HepG2 (cell line): Measurements from ENCODE around the gene GLIS2. TPM values are rescaled to one million over a fixed set of nuclear protein-coding genes. Genes with fewer than 3 reads are reported as not detected.
A peak's percentile ranks its signal among the peaks of the same experiment; 100 is the strongest.

Experiments used
- BORCS8-MEF2B ChIP-seq: sonication (generic); formaldehyde crosslinking; IDR thresholded peaks from 2 replicates; pipeline ENCODE4 v1.8.0; 2022; ENCODE audit warnings: mild to moderate bottlenecking, missing genetic modification reagents
- NBN ChIP-seq: fragments of 450-650 bp; conservative IDR thresholded peaks from 2 replicates; pipeline ENCODE4 v1.6.1; 2017
- NR3C1 ChIP-seq: sonication (generic); formaldehyde crosslinking; IDR thresholded peaks from 2 replicates; pipeline ENCODE4 v1.4.0; 2020; ENCODE audit warnings: missing genetic modification reagents
- SATB2 ChIP-seq: sonication (generic); formaldehyde crosslinking; IDR thresholded peaks from 2 replicates; pipeline ENCODE4 v1.5.0; 2020; ENCODE audit warnings: missing genetic modification reagents
- TCF7L2 ChIP-seq: IDR thresholded peaks from 2 replicates; pipeline ENCODE4 v1.6.1; 2011; ENCODE audit warnings: mild to moderate bottlenecking, low read depth, low read length, moderate library complexity
- ZFX ChIP-seq: sonication (generic); formaldehyde crosslinking; IDR thresholded peaks from 2 replicates; pipeline ENCODE4 v1.4.0; 2020; ENCODE audit warnings: mild to moderate bottlenecking, low read depth, missing genetic modification reagents, moderate library complexity
- ZNF317 ChIP-seq: sonication (generic); formaldehyde crosslinking; IDR thresholded peaks from 2 replicates; pipeline ENCODE4 v1.5.0; 2020; ENCODE audit warnings: mild to moderate bottlenecking, missing genetic modification reagents
- ZNF761 ChIP-seq: sonication (generic); formaldehyde crosslinking; conservative IDR thresholded peaks from 2 replicates; pipeline ENCODE4 v1.4.0; 2020; ENCODE audit warnings: mild to moderate bottlenecking, missing genetic modification reagents
- polyA plus RNA-seq, 8 experiments: library from polyadenylated mRNA; depleted of rRNA in 3 of 8; stranded (reverse) in 7 of 8; unstranded in 1 of 8; fragments of >200 nt; fragmentation: Illumina TruSeq in 4 of 8; extraction: Trizol in 4 of 8; gene quantifications; 2 replicates each; pipeline versions ENCODE4 v1.2.1 to v1.2.3, GENCODE V29; 2011 to 2016; ENCODE audit warnings: low read depth in 4 of 8, missing spikeins in 1 of 8, mixed read lengths in 1 of 8; ENCODE audit not compliant: insufficient read depth in 1 of 8
- total RNA-seq, 5 experiments: library from RNA; depleted of rRNA; stranded (reverse); fragments of >200 nt; fragmentation: Illumina TruSeq; extraction: Trizol; gene quantifications; 2 replicates each; pipeline ENCODE4 v1.2.3, GENCODE V29; 2016; ENCODE audit warnings: low read depth in 1 of 5
- TF ChIP-seq, protein P1 (sequence below): sonication (generic); formaldehyde crosslinking; IDR thresholded peaks from 2 replicates; pipeline ENCODE4 v1.5.0; 2020; ENCODE audit warnings: mild to moderate bottlenecking, missing genetic modification reagents
- TF ChIP-seq, protein P2 (sequence below): sonication (generic); formaldehyde crosslinking; IDR thresholded peaks from 2 replicates; pipeline ENCODE4 v1.4.0; 2020; ENCODE audit warnings: missing genetic modification reagents
- TF ChIP-seq, protein P3 (sequence below): sonication (generic); formaldehyde crosslinking; IDR thresholded peaks from 2 replicates; pipeline ENCODE4 v1.4.0; 2020; ENCODE audit warnings: missing genetic modification reagents, low read depth, mild to moderate bottlenecking, borderline replicate concordance
- TF ChIP-seq, protein P4 (sequence below): IDR thresholded peaks from 2 replicates; pipeline ENCODE4 v1.6.1; 2016; ENCODE audit warnings: mild to moderate bottlenecking
- TF ChIP-seq, protein P5 (sequence below): sonication (generic); formaldehyde crosslinking; IDR thresholded peaks from 2 replicates; pipeline ENCODE4 v1.5.0; 2020; ENCODE audit warnings: missing genetic modification reagents
- TF ChIP-seq, protein P6 (sequence below): sonication (generic); formaldehyde crosslinking; IDR thresholded peaks from 2 replicates; pipeline ENCODE4 v1.5.1; 2020; ENCODE audit warnings: mild to moderate bottlenecking, missing genetic modification reagents, moderate library complexity
- TF ChIP-seq, protein P7 (sequence below): sonication (generic); formaldehyde crosslinking; IDR thresholded peaks from 2 replicates; pipeline ENCODE4 v1.8.1; 2023; ENCODE audit warnings: missing genetic modification reagents, mild to moderate bottlenecking, borderline replicate concordance
- TF ChIP-seq, protein P8 (sequence below): IDR thresholded peaks from 2 replicates; pipeline ENCODE4 v1.6.1; 2018; ENCODE audit warnings: missing genetic modification reagents, mild to moderate bottlenecking, missing compliant biosample characterization
- TF ChIP-seq, protein P9 (sequence below): sonication (generic); formaldehyde crosslinking; conservative IDR thresholded peaks from 2 replicates; pipeline ENCODE4 v1.4.0; 2020; ENCODE audit warnings: missing genetic modification reagents

The GLIS2 gene
- total and polyA plus RNA-seq, 2 of the 13 experiments (the other 11 are each of a cell fraction or from before 2014, with no cell fraction given) = 0.28 to 0.29 TPM

DNA sequence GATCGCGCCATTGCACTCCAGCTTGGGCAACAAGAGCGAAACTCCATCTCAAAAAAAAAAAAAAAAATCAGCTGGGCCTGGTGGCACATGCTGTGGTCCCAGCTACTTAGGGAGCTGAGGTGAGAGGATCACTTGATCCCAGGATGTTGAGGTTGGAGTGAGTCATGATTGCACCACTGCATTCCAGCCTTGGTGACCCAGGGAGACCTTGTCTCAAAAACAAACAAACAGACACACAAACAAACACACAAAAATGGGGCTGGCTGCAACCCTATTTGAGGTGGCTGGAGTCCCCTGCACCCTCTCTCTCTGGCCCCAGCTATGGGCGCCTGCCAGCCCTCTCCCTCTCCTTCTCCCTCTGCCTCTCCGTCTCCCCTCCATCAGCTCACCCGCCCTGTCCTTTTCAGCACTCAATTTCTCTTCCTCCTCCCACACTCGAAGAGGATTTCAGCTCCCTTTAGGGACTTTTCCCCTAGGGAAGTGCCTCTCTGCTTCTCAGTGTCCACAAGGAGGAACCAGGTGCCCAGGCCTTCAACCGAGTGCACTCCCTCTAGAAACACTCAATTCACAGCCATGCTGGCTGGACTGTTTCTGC is 25.5 kb upstream of the GLIS2 start (continued):
- TF ChIP-seq, protein P1, sequence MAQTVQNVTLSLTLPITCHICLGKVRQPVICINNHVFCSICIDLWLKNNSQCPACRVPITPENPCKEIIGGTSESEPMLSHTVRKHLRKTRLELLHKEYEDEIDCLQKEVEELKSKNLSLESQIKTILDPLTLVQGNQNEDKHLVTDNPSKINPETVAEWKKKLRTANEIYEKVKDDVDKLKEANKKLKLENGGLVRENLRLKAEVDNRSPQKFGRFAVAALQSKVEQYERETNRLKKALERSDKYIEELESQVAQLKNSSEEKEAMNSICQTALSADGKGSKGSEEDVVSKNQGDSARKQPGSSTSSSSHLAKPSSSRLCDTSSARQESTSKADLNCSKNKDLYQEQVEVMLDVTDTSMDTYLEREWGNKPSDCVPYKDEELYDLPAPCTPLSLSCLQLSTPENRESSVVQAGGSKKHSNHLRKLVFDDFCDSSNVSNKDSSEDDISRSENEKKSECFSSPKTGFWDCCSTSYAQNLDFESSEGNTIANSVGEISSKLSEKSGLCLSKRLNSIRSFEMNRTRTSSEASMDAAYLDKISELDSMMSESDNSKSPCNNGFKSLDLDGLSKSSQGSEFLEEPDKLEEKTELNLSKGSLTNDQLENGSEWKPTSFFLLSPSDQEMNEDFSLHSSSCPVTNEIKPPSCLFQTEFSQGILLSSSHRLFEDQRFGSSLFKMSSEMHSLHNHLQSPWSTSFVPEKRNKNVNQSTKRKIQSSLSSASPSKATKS = no peak
- no peak for TF ChIP-seq TCF7L2
- TF ChIP-seq, protein P2, sequence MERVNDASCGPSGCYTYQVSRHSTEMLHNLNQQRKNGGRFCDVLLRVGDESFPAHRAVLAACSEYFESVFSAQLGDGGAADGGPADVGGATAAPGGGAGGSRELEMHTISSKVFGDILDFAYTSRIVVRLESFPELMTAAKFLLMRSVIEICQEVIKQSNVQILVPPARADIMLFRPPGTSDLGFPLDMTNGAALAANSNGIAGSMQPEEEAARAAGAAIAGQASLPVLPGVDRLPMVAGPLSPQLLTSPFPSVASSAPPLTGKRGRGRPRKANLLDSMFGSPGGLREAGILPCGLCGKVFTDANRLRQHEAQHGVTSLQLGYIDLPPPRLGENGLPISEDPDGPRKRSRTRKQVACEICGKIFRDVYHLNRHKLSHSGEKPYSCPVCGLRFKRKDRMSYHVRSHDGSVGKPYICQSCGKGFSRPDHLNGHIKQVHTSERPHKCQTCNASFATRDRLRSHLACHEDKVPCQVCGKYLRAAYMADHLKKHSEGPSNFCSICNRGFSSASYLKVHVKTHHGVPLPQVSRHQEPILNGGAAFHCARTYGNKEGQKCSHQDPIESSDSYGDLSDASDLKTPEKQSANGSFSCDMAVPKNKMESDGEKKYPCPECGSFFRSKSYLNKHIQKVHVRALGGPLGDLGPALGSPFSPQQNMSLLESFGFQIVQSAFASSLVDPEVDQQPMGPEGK (CRISPR knock-in tag) = no peak
- TF ChIP-seq ZNF761 (CRISPR knock-in tag) = no peak
- TF ChIP-seq ZNF317 (CRISPR knock-in tag) = no peak
- TF ChIP-seq, protein P3, sequence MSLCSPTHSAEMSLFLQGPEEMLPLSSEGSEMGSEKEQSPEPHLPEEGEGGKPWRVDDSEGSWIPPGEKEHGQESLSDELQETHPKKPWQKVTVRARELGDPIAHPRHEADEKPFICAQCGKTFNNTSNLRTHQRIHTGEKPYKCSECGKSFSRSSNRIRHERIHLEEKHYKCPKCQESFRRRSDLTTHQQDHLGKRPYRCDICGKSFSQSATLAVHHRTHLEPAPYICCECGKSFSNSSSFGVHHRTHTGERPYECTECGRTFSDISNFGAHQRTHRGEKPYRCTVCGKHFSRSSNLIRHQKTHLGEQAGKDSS = no peak
- no peak for TF ChIP-seq BORCS8-MEF2B
- TF ChIP-seq, protein P4, sequence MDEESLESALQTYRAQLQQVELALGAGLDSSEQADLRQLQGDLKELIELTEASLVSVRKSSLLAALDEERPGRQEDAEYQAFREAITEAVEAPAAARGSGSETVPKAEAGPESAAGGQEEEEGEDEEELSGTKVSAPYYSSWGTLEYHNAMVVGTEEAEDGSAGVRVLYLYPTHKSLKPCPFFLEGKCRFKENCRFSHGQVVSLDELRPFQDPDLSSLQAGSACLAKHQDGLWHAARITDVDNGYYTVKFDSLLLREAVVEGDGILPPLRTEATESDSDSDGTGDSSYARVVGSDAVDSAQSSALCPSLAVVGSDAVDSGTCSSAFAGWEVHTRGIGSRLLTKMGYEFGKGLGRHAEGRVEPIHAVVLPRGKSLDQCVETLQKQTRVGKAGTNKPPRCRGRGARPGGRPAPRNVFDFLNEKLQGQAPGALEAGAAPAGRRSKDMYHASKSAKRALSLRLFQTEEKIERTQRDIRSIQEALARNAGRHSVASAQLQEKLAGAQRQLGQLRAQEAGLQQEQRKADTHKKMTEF = peak; percentile 76
- TF ChIP-seq SATB2 (CRISPR knock-in tag) = no peak
- TF ChIP-seq, protein P5, sequence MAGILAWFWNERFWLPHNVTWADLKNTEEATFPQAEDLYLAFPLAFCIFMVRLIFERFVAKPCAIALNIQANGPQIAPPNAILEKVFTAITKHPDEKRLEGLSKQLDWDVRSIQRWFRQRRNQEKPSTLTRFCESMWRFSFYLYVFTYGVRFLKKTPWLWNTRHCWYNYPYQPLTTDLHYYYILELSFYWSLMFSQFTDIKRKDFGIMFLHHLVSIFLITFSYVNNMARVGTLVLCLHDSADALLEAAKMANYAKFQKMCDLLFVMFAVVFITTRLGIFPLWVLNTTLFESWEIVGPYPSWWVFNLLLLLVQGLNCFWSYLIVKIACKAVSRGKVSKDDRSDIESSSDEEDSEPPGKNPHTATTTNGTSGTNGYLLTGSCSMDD (CRISPR knock-in tag) = no peak
- TF ChIP-seq, protein P6, sequence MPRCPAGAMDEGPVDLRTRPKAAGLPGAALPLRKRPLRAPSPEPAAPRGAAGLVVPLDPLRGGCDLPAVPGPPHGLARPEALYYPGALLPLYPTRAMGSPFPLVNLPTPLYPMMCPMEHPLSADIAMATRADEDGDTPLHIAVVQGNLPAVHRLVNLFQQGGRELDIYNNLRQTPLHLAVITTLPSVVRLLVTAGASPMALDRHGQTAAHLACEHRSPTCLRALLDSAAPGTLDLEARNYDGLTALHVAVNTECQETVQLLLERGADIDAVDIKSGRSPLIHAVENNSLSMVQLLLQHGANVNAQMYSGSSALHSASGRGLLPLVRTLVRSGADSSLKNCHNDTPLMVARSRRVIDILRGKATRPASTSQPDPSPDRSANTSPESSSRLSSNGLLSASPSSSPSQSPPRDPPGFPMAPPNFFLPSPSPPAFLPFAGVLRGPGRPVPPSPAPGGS (CRISPR knock-in tag) = no peak
- TF ChIP-seq NR3C1 (CRISPR knock-in tag) = no peak
- no peak for TF ChIP-seq NBN
- 0 out of 2 replicates have a peak, but pooled peaks have one; percentile 9 for TF ChIP-seq ZFX
- TF ChIP-seq, protein P7, sequence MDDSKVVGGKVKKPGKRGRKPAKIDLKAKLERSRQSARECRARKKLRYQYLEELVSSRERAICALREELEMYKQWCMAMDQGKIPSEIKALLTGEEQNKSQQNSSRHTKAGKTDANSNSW (CRISPR knock-in tag) = no peak
- TF ChIP-seq, protein P8, sequence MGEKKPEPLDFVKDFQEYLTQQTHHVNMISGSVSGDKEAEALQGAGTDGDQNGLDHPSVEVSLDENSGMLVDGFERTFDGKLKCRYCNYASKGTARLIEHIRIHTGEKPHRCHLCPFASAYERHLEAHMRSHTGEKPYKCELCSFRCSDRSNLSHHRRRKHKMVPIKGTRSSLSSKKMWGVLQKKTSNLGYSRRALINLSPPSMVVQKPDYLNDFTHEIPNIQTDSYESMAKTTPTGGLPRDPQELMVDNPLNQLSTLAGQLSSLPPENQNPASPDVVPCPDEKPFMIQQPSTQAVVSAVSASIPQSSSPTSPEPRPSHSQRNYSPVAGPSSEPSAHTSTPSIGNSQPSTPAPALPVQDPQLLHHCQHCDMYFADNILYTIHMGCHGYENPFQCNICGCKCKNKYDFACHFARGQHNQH = no peak
- TF ChIP-seq, protein P9, sequence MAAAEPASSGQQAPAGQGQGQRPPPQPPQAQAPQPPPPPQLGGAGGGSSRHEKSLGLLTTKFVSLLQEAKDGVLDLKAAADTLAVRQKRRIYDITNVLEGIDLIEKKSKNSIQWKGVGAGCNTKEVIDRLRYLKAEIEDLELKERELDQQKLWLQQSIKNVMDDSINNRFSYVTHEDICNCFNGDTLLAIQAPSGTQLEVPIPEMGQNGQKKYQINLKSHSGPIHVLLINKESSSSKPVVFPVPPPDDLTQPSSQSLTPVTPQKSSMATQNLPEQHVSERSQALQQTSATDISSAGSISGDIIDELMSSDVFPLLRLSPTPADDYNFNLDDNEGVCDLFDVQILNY = no peak
